Stimulated activated CD4-positive, alpha-beta T cell treated with anti-CD3 and anti-CD28 coated beads, Interleukin-1b, Interleukin-23, amount 100 ng/mL, for 48 hours (primary cell): Measurements from ENCODE around the gene PRKCZ.

Experiments
- DNase-seq: peaks from one replicate; pipeline ENCODE4 v3.0.0-alpha.2; 2020

Gene PRKCZ

DNA sequence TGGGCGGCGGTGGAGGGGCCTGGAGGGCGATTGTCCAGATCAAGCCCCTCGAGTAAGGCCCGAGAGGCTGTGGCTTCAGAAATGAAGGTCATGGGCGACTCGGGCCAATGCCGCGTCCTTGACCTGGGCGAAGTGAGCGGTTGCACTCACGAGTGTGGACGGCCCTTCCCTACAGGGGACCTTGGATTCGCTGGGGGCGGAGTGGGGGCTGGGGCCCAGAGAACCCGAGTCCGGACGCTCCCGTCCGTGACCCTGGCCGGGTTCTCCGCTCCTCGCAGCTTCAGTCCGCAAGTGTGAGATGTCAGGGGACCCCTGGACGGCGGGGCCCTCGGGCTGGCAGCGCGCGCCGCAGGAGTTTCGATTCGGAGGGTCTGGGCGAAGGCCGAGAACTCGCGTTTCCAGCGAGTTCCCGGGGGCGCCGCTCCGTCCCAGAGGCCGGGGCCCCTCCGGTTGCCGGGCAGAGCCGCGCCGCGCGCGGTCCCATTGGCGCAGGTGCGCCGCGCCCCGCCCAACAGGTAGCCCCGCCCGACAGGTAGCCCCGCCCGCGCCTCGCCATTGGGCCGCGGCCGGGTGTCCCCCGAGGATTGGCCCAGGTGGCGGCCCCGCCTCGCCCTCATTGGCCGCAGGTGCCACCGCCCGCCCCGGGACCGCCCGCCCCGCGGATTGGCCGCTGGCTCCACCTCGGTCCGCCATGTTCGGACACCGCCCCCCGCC lies at the start of gene PRKCZ:
Gene PRKCZ, plus strand, starts transcription at position 694 of the 714 bp plus-strand sequence. CDS start 220 bp downstream, outside the sequence.
- DNase-seq, result peak; percentile 92

DNA sequence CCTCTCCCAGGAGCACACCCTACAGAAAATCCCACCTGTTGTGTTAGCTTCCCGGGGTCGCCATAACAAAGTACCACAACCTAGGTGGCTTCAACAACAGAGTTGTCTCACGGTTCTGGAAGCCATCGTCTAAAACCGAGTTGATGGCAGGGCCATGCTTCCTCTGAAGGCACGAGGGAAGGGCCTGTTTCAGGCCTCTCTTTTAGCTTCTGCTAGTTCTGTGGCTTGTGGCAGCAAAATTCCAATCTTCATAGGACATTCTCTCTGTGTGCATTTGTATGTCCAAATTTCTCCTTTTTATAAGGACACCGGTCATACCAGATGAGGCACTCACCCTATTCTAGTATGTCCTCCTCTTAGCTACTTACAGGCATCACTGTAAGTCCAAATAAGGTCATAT lies 49.8 kb upstream of the PRKCZ start:
- DNase-seq, result no peak

DNA sequence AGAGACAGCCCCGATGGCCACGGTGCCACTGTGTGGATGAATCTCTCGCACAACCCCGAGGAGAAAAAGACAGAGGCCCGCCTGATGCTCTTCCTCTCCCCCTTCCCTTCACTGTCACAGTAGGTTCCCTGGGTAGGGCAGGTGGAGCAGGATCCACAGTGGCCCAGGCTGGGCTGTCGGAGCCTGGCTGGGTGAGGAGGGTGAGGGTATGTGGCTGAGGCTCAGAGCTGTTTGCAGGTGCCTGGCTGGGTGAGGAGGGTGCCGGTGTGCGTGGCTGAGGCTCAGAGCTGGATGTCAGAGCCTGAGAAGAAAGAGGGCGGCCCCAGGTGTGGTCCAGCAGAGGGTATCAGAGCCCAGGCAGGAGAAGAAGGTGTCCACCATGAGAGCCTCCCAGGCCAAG lies 49.4 kb upstream of the PRKCZ start:
- no peak for DNase-seq

DNA sequence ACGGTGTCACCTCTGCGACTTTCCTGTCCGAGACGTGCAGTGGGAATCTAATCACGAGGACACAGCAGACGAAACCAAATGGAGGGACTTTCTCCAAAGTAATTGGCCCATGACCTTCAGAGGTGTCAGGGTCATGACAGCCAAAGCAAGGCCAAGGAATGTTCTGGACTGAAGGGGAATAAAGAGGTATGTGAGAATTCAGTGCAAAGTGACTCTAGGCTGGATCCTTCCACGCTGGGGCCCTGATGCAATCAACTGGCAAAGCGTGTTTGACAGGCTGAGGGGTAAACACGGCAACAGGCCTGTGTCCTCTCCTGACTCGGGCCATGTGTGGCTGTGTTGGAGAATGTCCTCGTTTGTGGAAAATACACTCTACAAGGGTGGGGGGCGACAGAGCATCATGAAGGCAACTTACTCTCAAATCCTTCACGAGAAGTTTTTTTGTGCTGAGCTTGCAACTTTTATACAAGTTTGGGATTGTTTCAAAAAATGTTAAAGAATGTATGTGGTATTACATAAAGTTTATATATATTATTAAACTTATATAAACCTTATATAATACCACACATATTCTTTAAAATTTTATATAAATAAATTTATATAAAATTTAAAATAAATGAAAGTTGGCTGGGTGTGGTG lies 48.3 kb upstream of the PRKCZ start:
- no peak for DNase-seq

DNA sequence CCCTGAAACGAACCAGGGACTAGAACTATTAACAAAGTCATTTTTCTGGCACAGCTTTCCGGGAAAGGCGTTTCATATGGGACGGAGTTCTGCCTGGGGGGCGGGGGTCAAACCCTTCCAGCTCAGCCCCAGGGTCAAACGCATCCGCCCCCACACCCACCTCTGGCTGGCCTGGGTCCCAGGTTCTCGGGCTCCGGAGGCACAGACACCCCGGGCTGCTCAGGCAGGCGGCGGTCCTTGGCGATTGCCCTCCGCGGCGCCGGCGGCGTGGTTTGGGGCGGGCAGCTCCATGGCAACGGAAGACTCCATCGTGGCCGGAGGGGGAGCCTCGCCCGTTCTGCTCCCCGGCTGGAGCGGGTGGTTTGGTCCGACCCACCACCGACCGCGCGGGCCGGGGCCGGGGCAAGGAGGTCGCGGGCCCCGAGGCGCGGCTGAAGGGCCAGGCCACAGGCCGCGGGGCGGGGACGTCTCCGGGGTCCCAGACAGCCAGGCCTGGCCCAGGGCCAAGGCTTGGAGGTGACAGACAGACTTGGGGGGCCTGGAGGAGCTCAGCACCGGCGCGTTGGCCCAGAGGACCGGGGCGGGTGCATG lies 46.6 kb upstream of the PRKCZ start, which contains the start of gene CFAP74:
Gene CFAP74, minus strand, starts transcription at position 246 of the 591 bp plus-strand sequence. CDS start 12,830 bp downstream, outside the sequence.
- no peak for DNase-seq

DNA sequence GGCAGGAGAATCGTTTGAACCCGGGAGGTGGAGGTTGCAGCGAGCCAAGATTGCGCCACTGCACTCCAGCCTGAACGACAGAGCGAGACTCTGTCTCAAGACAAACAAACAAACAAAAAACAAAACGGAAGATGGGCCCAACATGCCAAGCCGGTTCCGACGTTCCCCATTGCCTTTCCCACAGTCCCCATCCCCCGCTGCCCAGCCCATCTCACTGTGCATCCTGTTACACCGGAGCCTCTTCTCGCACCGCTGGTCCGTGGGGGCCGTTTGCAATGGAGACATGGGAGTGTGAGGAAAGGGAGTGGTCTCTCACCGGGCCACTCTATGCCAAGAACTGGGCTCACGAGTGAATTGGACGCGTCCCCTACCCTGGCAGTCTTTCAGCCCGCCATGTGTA lies 45.4 kb upstream of the PRKCZ start:
- no peak for DNase-seq

DNA sequence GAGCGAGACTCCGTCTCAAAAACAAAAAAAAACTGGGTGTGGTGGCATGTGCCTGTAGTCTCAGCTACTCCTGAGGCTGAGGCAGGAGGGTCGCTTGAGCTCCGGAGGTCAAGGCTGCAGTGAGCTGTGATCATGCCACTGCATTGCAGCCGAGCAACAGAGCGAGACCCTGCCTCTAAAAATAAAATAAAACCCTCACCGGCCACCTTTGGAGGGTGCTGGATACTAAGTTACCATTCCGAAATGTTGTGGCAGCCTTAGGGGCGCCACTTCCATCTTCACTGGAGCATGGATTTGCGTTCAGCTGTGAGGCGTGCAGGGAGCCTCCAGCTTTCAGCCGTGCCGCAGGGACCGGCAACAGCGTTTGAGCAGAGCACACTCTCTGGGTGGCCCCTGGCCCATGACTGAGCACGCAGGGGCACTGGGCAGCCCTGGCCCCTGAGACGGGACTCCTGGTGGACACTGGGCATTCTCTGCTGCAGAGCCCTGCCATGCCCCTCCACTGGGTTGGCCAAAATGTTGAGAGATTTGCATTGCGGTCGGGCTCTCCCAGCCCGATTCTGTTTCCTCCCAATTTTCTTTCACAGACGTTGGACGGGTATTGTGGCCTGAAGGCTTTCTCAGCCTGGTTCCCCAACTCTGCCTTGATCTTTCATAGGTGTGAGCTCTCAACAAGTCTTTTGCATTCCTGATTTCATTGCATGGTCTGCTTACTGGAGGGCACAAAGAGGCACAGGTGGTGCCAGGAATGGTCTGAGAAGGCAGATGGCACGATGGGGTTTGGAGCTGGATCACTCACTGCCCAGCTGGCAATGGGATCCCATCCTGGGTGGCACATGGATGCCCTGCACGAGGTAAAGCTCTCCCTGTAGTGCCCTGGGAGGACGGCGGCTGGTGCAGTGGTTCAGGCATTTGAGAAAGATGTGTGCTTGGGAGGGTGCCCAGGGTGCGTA lies 40.8 kb upstream of the PRKCZ start:
- DNase-seq, result no peak

DNA sequence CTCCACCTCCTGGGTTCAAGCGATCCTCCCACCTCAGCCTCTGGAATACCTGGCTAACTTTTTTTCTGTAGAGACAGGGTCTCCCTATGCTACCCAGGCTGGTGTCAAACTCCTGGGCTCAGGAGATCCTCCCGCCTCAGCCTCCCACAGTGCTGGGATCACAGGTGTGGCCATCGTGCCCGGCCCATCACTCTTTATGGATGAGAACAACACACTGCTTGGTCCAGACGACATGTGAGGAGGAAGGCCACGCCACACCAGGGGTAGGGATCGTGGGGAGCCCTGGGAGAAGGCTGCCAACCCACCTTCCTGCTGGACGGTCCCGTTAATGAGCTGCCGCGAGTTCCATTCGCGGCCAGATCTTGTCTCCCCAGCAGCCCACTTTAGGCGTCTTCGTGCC lies 36.0 kb upstream of the PRKCZ start:
- no peak for DNase-seq

DNA sequence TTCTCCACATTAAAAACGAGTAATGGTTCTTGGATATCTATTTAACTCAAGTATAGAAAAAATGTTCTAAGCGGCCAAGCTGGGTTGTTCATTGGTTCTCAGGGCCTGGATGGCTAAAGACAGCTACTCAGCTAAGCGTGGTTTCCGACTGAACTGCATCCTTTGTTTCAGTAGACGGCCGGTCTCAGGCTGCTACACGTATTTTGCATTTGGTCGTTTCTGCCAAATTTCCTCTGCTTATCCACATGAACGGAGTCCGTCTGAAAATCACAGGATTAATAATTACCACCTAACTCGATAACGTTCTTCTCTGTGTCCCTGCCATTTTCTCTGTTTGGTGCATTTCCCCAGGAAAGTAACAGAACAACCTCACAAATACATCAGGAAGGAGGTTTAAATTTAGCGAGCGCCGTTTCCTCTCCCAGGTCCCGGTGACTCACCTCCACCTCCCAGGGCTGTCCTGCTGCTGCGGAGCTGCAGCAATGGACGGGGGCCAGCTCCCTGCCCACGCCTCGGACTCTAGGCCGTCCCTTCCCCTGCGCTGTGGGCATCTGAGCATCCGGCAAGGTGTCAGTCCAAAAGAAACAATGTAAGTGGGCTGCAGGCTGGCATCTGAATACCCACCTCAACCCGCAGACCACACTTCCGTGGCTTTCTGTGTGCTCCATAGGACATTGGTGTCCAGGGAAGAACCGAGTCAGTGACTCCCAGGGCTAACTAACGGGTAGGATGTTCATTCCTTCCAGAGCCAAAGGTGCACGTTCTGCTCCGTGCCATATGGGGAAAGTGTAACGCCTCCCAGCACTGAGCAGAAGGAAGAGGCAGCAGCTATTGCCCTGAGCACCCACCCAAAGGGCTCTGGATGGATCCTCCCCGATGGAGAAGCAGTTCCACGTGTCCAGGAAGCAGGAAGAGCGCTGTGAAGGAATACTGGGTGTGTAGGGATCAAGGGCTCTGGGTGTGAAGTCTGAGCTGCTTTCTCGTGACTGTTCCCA lies 35.2 kb upstream of the PRKCZ start:
- DNase-seq, result no peak

DNA sequence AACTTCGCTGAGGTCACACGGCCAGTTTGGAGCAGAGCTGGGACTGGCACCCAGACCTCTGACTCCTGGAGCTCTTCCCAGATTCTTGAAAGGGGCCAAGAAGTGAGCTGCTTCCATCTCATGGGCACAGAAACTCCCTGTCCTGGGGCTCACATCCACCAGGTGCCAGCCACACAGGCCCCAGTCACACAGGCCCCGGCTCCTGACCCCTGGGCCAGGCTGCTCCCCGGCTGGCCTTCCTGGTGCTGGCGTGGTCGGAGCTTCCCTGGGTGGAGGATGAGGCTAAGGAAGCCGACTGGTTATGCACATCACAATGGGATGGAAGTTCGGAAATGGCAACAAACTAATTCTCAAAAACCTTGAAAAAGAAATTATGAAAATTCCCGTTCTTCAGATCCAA lies 34.1 kb upstream of the PRKCZ start:
- no peak for DNase-seq

DNA sequence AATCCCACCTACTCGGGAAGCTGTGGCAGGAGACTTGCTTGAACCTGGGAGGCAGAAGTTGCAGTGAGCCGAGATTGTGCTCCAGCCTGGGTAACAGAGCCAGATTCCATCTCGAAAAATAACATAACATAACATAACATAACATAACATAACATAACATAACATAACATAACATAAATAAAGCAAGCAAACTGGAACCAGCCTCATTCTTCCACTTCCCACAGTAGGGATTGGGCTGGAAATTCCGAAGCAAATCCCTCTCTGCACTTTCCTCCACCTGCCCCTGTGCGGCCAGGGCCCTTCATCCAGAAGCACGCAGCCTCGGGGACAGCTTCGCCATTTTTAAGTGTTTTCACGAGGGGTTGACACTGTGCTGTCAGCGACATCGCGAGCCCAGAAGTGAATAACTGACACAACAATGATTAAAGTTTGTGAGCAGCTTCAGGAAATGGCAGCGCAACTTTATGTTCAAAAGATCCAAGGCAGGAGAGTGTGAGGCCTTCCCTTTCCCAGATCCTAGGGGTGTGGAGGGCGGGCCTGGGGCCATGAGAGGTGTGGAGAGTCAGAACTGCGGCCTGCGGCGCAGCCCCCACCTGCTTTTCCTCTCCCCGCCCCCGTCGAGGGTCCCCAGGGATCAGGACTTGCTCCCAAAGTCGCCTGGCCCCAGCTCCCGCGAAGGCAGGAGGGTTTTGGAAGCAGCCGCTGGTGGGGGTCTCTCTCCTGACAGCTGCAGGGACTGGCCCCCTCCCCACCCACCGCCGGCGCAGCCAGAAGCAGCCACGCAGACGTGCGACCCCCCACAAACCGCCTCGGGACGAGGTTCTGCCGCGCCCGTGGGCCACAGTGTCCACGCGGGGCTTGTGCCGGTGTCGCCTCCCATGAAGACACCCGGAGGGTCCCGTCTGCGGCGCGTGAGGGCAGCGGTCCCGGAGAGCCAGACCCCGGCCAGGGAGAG lies 31.7 kb upstream of the PRKCZ start:
- no peak for DNase-seq

DNA sequence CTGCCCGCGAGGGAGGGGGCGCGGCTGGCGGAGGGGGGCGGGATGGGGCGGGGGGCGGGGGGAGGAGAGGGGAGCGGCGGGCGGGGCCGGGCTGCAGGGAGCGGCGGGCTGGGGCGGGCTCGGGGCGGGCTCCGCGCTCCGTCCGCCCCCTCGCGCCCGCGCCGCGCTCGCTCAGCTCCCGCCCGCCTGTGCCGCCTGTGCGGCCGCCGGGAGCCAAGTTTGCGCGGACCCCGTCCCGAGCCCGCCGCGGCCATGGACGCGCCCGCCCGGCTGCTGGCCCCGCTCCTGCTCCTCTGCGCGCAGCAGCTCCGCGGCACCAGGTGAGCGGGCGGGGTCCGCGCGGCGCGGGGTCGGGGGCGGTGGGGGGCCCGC lies 31.1 kb upstream of the PRKCZ start, which contains the start of gene GABRD:
Gene GABRD, plus strand, starts transcription at position 174 of the 372 bp plus-strand sequence. Its CDS starts 79 bp downstream, at position 253.
- no peak for DNase-seq

DNA sequence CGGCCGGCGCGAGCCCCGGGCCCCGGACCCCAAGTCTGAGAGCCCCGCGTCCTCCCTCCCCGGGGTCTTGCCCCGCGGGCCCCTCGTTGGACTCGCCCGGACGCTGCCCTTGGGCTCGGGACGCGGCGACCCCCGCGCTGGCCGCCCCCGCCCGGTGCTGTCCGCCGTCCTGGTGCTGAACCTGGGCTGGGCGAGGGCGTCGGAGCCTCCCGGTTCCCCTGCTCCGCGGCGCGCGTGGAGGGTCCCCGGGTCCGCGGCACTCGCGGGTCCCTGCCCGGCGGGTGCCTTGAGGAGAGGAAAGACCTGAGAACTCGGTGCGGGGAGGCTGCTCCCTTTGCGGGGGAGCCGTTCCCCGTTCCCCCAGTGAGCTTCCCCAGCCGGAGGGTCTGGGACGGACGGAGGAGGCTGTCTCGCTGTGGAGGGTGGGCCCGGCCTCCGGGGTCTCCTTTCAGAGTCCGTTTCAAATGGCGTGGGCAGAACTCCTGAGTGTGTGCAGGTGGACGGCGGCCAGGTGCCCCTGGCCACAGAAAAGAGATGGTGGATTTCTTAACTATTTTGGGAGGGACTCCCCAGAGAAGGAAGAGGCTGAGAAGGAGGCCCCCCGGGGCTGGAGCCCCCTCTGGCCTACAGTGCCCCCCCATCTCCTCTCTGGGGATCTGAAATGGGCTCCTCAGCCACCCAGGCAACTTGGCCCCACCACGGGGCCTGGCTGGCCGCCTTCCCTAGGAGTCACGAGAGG lies 30.5 kb upstream of the PRKCZ start:
- no peak for DNase-seq

DNA sequence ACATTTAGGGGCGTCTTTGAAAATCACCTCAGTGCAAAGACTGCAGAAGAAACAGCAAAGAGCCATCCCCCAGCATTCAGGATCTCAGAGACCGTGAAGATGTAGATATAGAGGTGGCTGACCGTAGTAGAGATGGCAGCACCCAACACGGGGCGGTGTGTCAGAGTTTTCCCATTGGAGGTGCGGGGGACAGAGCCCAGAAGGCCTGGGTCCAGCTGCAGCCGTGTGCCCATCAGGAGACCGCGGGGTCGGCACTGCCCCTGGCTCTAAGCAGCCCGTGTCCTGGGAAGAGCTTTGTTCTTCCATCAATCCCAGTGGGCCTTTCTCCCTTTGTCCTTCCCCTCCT lies 29.9 kb upstream of the PRKCZ start:
- no peak for DNase-seq

DNA sequence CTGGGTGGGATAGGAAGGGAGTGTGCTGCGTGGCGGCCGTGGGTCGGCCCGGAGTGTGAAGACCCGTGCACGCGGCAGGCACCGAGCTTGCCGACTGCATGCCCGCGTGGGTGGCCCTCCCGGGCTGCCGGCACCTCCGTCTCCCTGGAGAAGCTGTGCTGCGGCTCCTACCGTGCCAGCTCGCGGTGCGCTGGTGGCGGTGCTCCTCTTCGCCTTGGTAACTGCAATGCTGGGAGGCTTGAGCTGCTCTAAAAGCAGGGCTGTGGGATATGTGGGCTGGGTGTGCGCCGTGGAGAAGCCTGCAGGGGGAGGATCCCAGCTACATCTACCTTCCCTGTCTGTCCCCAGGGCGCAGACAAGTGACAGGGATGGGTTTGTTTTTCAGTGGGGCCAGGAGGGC lies 28.7 kb upstream of the PRKCZ start:
- DNase-seq, result no peak

DNA sequence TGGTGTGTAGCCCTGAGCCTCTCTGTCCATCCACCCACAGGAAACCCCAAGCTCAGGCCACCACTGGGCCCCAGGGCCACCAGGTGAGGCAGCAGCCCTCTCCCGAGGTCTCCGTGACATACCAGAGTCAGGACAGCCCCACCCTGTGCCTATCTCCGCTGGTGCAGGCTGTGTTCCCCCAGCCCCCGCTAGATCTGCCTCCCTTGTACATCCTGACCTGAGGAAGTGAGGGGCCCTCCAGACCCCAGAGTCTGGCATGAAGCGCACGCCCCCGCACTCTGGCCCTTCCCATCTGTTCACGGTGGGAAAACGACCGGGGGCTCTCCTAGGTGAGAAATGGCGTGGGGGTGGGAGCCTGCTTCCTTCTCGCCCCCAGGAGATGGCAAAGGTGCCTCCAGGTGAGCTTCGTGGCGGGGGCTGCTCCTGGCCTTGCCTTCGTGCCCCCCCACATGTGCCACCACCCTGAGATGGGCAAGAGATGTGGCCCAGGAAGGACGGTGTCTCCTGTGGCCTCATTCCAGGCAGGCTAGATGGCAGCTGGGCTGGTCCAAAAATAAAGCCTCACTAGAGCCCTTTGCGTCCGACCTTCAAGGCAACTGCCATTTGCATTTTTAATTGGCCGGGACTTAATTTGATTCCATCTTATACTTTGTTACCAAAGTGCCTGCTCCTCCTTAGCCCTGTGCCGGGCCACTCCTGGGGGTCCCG lies 28.0 kb upstream of the PRKCZ start:
- DNase-seq, result no peak

DNA sequence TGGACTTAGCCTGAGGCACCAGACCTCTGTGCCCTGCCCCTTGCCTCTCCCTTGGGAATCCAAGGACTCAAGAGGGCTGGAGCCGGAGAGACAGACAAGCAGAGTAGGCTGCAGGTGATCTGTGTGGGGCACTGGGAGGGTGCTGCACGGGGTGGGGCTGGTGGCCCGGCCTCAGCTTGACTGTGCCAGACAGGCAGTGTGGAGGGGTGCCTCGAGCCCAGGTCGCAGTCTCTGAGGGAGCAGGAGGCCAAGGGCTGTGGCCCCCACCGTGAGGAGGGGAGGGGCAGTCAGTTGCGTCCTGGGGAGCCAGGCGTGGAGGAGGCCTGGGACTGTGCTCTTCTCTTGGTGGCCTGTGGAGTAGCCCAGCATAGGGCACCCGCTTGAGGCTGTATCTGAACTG lies 27.0 kb upstream of the PRKCZ start:
- no peak for DNase-seq

DNA sequence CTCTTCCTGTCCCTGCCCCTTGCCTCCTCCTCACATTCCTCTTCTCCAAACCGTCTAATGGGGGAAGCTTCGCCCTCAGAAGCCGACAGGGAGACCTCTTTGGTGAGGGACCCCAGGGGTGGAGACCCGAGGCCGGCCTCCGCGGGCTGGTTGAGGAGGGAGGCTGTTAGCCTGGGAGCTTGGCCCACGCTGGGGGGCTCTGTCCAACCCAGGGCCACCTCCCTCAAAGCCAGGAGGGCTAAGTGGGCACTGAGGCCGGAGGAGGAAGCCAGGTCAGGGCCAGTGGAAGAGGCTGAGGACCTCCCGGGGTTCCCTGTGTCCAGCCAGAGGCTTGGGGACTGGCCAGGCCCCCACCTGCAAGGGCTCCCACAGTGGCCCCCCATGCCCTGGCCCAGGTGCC lies 25.8 kb upstream of the PRKCZ start:
- no peak for DNase-seq

DNA sequence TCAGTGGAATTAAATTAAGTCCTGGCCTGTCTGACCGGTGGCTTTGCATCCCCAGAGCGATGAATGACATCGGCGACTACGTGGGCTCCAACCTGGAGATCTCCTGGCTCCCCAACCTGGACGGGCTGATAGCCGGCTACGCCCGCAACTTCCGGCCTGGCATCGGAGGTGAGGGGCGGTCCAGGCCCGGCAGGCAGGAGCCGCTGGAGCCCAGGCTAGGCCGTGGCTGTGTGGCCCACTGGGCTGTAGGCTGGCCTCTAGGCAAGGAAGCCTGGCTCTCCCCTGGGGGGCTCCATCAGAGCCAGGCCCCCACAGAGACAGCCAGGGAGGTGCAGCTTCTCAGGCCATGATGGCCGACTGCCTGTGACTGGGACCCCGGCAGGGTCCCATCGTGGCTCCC lies 25.3 kb upstream of the PRKCZ start:
- no peak for DNase-seq
